Measurements from ENCODE around the gene NAP1L4. TPM values are rescaled to one million over a fixed set of nuclear protein-coding genes. Genes with fewer than 3 reads are reported as not detected.
A peak's percentile ranks its signal among the peaks of the same experiment; 100 is the strongest.

NAP1L4 gene
- total RNA-seq, 1 experiment from 2014 or later, result 212 TPM

GRCh38 chr11:2904153-2905052 lies 87.7 kb downstream of the NAP1L4 start:
- no CpG with 5 or more reads among the region's 21 CpGs for WGBS (ENCODE audit: extremely low coverage, insufficient read length, low lambda C conversion rate)
- Histone ChIP-seq H3K9ac (ENCODE audit: extremely low read depth, insufficient read length, low read length) (no peak overlapping the region), H3T11ph (ENCODE audit: low read length) (no peak overlapping the region), H4K8ac (replicated peaks; ENCODE audit: insufficient read length, low read depth, low read length) (no peak overlapping the region), H2BK12ac (ENCODE audit: insufficient read length, low read depth, low read length) (no peak overlapping the region), H3K4me1 (ENCODE audit: insufficient read depth, low read length) (no peaks in the 10 kb centered on the region; the same call in 1 of the 2 replicates), H4K5ac (ENCODE audit: insufficient read length, low read depth, low read length) (no peak overlapping the region), H2BK20ac (ENCODE audit: low read depth, low read length, poor library complexity, severe bottlenecking) (no peak overlapping the region), H2BK15ac (ENCODE audit: low read depth, low read length) (no peak overlapping the region), H3K23ac (ENCODE audit: insufficient read length, low read depth, low read length) (no peak overlapping the region), H4K20me1 (ENCODE audit: control insufficient read depth, insufficient read depth, insufficient read length) (peaks cover 3% of the 10 kb centered on the region), H3K56ac (ENCODE audit: insufficient read length, low read depth, low read length) (no peak overlapping the region), H3K79me2 (ENCODE audit: insufficient read depth, low read length) (no peaks in the 10 kb centered on the region), H3K18ac (ENCODE audit: insufficient read length, low read depth, low read length) (no peak overlapping the region), H4K91ac (ENCODE audit: insufficient read length, low read depth, low read length) (no peak overlapping the region), H3K23me2 (ENCODE audit: insufficient read length, low read depth, low read length, poor library complexity, severe bottlenecking) (peaks cover 8% of the 10 kb centered on the region), H3K4ac (ENCODE audit: low read depth, low read length) (no peak overlapping the region), H3K27ac (ENCODE audit: insufficient read length, low read depth, low read length) (no peak overlapping the region), H2AK5ac (ENCODE audit: insufficient read length, low read length) (no peak overlapping the region), H3K14ac (ENCODE audit: insufficient read depth, low read length) (no peak overlapping the region), H3K79me1 (ENCODE audit: insufficient read depth, low read depth, low read length, poor library complexity, severe bottlenecking) (no peaks in the 10 kb centered on the region), H3K9me3 (ENCODE audit: control insufficient read depth, low read depth, low read length) (no peaks in the 10 kb centered on the region), H2AFZ (ENCODE audit: low read length) (no peak overlapping the region), H2BK5ac (ENCODE audit: insufficient read length, low read length) (no peak overlapping the region), H2BK120ac (ENCODE audit: low read depth, low read length, poor library complexity, severe bottlenecking) (no peak overlapping the region), H3K4me2 (ENCODE audit: insufficient read depth, insufficient read length, low read length) (no peak overlapping the region), H3K27me3 (ENCODE audit: insufficient read depth, low read length) (no peaks in the 10 kb centered on the region; the same call in 1 of the 2 replicates)
- Mint-ChIP-seq H3K27me3 (ENCODE audit: low read depth) (peaks cover 41% of the 10 kb centered on the region), H3K27ac (peak overlapping the region in 1 of 3 experiments; percentile 3; a peak in 2 of 7 replicates), H3K9me3 (peaks cover 6 to 18% of the 10 kb centered on the region in 2 experiments), H3K36me3 (ENCODE audit: insufficient read depth in 1 of 3, low read depth in 3 of 3) (peaks cover 7 to 18% (median 18%) of the 10 kb centered on the region in 3 experiments), H3K4me3 (no peak overlapping the region; a peak in 1 of 5 replicates), H3K4me1 (peaks cover 14 to 29% of the 10 kb centered on the region in 2 experiments)
- TF ChIP-seq CTCF (conservative IDR thresholded peaks at IDR 0.05), result no peak
- DNase-seq, result no peak

All from H9 (cell line).